Fibroblast of skin of left biceps (primary cell): ENCODE data around the gene UGT1A4.

Source experiments
- DNase-seq, 2 experiments: peaks; one replicate each; pipeline ENCODE4 v3.0.0-alpha.2; 2013; ENCODE audit warnings: low read depth in 2 of 2

UGT1A4 gene

DNA sequence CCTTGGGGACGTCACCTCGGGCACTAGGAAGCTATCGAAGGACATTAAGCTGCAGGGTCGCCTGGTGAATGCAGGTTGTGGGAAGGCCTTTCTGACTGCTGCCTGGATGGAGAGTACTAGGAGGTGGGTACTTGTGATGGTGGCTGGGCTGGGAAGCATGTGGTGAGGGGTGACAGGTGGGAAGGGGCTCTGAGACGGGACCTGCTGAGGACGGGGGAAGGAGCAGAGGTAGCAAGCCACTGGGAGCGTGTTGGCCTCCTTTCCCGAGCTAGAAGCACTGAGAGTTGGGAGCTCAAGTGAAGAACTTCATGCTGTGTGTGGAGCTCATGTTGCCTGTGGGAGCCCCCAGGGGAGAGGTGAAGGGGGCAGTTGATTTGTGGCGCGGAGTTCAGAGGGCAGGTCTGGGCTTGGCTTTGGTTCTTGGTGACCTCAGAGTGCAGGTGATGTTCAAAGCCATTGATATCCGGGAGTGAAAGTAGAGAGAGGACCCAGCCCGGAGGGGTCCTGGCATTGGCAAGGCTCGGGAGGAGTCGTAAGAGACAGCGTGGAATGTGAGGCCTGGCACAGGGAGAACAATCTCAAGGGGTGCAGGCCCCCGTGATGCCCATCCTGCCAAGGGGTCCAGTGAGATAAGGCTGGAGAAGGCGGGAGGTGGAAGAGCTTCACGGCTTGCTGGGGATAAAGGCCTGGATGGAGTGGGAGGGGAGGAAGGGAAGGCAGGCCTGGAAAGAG, 72.8 kb downstream of the UGT1A4 start:
- no peak for DNase-seq

- no peak for DNase-seq
Observed at GRCh38 chr2:233791883-233792329, 73.4 kb downstream of the UGT1A4 start.

DNA sequence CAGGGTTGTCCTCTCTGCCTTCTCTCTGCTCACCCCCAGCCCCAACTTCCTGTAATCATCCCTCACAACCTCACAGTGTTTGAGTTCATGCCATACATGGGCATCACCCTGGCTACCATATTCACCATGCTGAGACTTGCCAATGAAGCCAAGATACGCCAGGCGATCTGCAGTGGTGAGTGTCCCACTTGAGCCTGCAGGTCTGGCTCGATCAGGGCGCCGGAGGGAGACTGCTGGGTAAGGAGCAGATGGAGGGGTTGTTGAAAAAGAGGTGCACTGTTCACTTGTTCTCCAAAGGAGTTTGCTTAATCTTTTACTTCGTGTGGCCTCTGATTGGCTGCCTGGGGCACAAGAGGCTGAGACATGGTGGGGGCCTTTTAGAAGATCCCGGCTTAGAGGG, 74.2 kb downstream of the UGT1A4 start:
- DNase-seq: no peak

DNA sequence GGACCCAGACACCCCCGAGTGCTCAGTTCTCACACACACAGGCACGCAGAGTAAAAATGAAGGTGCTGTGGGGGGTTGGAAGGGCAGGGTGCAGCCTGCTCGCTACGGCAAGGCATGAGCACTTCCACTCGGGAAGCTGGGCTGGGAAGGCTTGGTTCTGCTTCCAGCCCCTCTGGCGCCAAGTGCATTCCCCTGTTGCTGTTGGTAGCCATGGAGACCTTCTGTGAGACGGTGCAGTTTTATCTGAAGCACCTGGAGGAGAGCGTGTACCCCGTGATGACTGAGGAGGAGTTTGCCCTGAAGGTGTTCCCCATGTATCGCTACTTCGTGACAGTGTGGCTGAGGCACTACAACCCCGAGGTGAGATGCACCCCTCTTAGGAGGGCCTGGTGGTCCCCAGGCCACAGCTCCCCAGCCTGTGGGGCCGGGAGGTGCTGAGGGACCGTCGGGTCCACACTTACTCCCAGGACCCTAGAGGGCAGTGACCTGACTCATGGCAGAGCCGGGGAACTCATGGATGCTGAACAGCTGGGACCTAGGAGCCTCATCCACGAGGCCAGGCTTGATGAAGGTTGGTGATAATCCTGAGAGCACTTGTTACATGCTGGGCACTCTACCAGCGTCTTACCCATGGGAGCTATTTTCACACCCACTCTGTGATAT, 75.1 kb downstream of the UGT1A4 start:
- DNase-seq: no peak

- DNase-seq: no peak
Observed at GRCh38 chr2:233794128-233794658, 75.7 kb downstream of the UGT1A4 start.

- no peak for DNase-seq
Observed at GRCh38 chr2:233795735-233796171, 77.2 kb downstream of the UGT1A4 start.

DNA sequence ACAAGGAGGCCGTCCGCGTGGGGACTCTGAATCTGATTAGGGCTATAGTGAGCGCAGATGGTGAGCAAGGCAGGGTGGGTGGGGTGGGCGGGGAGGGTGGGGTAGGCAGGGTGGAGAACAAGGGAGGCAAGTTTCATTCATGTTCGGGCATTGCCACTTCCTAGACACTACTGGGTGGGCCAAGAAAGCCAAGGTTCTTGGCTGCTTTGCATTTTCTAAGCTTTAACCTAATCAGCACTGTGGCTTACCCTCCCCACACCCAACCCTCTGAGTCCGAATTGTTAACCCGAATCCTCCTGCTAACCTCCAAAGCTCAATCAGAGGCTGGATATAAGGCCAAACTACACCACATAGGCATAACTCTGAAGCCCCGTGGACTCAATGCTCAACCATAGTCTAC, 77.7 kb downstream of the UGT1A4 start:
- no peak for DNase-seq

DNA sequence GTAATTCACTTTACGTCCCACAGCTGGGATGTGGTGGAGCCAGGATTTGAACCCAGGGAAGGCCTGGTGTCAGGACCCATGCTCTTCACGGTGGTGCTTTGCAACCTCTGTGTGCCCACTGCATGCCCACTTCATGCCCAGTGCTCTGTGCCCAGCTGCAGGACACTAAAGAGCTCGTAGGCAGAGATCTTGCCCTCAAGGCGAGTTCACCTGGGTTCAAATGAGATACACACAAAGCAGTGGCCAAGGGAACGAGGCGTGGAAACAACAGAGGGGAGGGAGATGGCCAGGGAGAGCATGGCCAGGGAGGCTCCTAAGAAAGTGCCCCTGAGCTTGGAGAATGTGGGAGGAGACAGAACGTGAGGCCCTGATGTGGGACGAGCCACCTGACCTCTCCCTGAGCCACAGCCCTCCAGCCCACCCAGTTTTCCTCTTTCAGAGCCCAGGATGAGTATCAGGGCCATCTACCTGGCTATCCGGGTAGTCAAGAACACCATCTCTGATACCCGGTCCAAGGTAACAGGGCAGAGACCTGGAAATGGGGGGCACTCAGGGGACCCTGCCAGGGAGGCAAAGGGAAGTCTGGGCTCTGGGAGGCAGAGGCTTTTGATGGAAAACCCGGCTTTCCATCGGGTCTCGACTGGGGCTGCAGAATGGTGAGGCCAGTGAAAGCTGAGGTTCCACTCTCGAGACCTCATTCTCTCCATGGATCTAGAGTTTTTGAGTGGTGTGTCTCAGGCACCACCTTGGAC, 80.0 kb downstream of the UGT1A4 start:
- no peak for DNase-seq

GRCh38 chr2:233799087-233799665, 80.6 kb downstream of the UGT1A4 start:
- DNase-seq: no peak

- DNase-seq: no peak
Observed at GRCh38 chr2:233799716-233800115, 81.2 kb downstream of the UGT1A4 start.

DNA sequence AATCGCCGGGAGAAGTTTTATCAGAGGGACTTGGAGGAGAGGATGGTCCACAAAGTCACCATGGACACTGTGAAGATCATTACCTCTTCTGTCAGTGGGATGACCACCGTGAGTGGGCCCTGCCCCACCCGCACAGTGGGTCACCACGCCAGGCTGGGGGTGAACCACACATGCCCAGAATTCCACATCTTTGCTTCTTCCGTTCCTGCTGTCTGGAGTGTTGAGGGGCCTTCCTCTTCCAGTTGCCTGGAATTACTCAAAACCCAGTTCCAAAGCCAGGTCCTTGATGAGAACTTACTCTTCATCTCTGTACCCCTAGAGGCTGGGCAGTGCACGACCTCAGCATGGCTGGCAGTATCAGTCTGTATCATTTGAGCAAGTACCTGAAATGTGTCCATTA, 81.7 kb downstream of the UGT1A4 start:
- no peak for DNase-seq

DNA sequence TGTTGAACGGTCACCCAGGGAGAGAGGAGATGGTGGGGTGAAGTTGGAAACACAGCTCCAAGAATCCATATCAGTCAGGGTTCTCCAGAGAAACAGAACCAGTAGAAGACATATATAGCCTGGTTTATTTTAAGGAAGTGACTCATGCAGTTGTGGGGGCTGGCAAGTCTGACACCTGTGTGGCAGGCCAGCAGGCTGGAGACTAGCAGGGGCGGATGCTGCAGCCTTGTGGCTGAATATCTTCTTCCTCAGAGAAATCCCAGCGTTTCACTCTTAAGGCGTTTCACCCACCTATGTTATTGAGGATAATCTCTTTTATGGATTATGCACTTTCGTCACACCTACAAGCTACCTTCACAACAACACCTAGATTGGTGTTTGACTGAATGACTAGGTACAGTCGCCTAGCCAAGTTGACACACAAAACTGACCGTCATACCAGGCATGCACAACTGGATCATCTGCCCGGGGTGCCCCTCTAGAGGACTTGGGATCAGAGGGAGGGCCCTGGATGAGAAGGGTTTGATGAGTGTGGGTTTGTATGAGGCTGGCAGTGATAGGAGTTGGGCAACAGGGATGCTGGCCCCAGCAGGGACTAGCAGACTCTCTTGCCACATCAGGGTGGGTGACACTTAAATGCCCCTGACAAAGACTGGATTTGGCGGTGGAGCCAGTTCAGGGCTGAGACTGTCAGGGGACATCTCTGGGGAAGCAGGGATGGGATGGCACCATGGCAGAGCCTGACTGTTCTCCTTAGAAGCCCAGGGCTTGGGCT, 83.0 kb downstream of the UGT1A4 start:
- DNase-seq: no peak

GRCh38 chr2:233802132-233802815, 83.7 kb downstream of the UGT1A4 start:
- no peak for DNase-seq

GRCh38 chr2:233803292-233803911, 84.9 kb downstream of the UGT1A4 start:
- no peak for DNase-seq

DNA sequence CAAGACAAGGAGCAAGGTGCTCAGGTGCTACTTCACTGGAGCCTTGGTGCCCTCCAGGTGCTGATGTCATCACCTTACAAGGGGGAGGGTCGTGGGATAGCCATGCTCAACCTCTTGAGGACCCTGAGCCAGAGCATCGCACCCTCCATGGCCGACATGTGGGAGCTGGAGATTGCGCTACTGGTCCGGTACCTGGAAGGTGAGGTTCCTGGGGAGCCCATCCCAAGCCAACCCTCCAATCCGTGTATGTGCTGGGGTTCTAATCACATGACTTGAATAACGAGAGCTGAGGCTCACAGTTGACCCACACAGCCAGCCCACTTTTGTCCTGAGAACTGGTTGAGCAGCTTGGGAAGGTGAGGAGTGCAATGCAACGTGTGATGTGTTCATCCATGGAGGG, 85.5 kb downstream of the UGT1A4 start:
- no peak for DNase-seq

DNA sequence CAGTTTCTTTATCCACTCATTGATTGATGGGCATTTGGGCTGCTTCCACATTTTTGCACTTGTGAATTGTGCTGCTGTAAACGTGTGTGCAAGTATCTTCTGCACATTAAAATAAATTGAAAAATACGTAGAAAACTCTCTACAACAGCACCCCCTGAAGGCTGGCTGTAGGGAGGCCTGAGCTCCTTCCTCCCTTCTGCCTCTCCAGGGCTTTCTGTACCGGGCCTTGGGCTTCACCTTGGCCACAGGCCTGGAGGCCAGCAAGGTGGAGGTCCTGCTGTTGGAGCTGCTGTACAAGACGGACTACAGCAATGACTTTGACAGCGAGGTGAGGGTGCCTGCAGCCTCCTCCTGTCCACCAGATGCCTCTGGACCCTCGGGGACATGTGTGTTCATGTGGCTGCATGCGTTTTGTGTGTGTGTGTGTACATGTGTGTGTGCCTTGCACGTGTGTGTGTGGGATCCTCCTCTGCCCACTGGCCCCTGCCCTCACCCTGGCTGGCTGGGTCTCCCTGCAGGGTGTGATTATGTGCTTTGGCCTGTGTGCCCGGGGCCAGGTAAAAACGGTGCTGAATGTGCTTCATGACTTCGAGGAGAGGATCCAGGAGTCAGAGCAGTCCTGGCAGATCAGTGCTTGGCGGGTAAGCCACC, 88.8 kb downstream of the UGT1A4 start:
- no peak for DNase-seq

- DNase-seq: no peak
Observed at GRCh38 chr2:233807966-233808935, 89.7 kb downstream of the UGT1A4 start.

DNA sequence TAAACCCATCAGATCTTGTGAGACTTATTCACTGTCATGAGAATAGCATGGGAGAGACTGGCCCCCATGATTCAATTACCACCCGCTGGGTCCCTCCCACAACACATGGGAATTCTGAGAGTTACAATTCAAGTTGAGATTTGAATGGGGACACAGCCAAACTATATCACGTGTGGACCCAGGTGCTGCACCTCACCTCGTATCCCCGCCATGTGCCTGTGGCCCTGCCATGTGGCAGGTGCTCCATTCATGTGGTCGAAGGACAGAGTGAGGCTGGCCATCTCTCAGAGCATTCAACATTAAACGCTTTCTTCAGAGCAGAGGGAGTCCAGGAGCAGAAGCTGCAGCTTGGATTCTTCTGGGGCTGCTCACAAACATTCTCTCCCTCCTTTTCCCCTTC, 91.8 kb downstream of the UGT1A4 start:
- DNase-seq: no peak

DNA sequence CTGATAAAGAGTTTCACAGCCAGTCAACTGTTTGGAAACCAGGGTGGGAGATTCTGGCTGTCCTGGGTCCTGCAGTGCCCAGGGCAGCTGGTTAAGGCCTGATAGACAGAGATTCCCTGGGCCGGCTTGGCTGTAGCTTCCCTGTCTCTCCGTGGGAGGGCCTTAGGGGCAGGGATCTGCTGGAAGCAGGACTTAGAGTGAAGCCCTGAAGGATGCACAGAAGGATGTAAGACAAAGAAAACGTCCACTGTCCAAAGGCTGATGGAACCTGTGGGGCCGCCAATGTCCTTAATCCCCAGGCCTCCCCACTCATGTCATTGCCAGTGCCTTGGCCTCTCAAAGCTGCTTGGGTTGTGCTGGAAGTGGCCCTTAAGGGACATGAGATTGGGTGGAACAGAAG, 92.6 kb downstream of the UGT1A4 start:
- DNase-seq: no peak
